HG03575 (cell line): Measurements from ENCODE around the gene IVNS1ABP.

ENCODE experiments used
- ATAC-seq: cut with Tn5 transposase; IDR thresholded peaks from one replicate; pipeline ENCODE4 v1.9.1; 2021; ENCODE audit not compliant: unreplicated experiment, insufficient number of reproducible peaks, low FRiP score; ENCODE audit errors: extremely low read depth

IVNS1ABP gene

GRCh38 chr1:185308126-185308525 is 8.9 kb downstream of the IVNS1ABP start:
- no peak for ATAC-seq

GRCh38 chr1:185305419-185305818 is 11.6 kb downstream of the IVNS1ABP start:
- no peak for ATAC-seq

GRCh38 chr1:185300152-185300551 is 16.9 kb downstream of the IVNS1ABP start:
- no peak for ATAC-seq

- no peak for ATAC-seq
These were observed 19.1 kb downstream of the IVNS1ABP start for GRCh38 chr1:185297982-185298381.

- ATAC-seq = no peak
These were observed 22.0 kb downstream of the IVNS1ABP start for GRCh38 chr1:185295091-185295490.

- no peak for ATAC-seq
These were observed 23.0 kb downstream of the IVNS1ABP start for GRCh38 chr1:185293967-185294542.

- no peak for ATAC-seq
These were observed 24.8 kb downstream of the IVNS1ABP start for GRCh38 chr1:185292237-185292636.

- no peak for ATAC-seq
These were observed 25.4 kb downstream of the IVNS1ABP start for GRCh38 chr1:185291652-185292051.

GRCh38 chr1:185291159-185291558 is 25.9 kb downstream of the IVNS1ABP start:
- no peak for ATAC-seq

- ATAC-seq = no peak
These were observed 27.2 kb downstream of the IVNS1ABP start for GRCh38 chr1:185289880-185290279.

- no peak for ATAC-seq
These were observed 28.6 kb downstream of the IVNS1ABP start for GRCh38 chr1:185288435-185288834.

- no peak for ATAC-seq
These were observed 29.6 kb downstream of the IVNS1ABP start for GRCh38 chr1:185287451-185287850.

GRCh38 chr1:185284533-185285276 is 32.3 kb downstream of the IVNS1ABP start:
- no peak for ATAC-seq

- ATAC-seq = no peak
These were observed 32.9 kb downstream of the IVNS1ABP start for GRCh38 chr1:185284116-185284515.

- ATAC-seq = peak; percentile 51
These were observed 35.8 kb downstream of the IVNS1ABP start for GRCh38 chr1:185281245-185281644.

- ATAC-seq = no peak
These were observed 36.5 kb downstream of the IVNS1ABP start for GRCh38 chr1:185280589-185280988.

- no peak for ATAC-seq
These were observed 37.5 kb downstream of the IVNS1ABP start for GRCh38 chr1:185279571-185279970.

GRCh38 chr1:185271921-185272320 is 45.1 kb downstream of the IVNS1ABP start:
- ATAC-seq = no peak

GRCh38 chr1:185268352-185268751 is 48.7 kb downstream of the IVNS1ABP start:
- no peak for ATAC-seq

- ATAC-seq = no peak
These were observed 49.3 kb downstream of the IVNS1ABP start for GRCh38 chr1:185267701-185268100.

GRCh38 chr1:185267301-185267700 is 49.7 kb downstream of the IVNS1ABP start:
- no peak for ATAC-seq
